ENCODE data around the gene PRCP. TPM values are rescaled to one million over a fixed set of nuclear protein-coding genes. Genes with fewer than 3 reads are reported as not detected.

PRCP gene
- total RNA-seq, 1 experiment from 2014 or later = 57.0 TPM

GRCh38 chr11:82892611-82893169 is 7.5 kb downstream of the PRCP start:
- CTCF ChIA-PET = no interaction called here
- intact Hi-C loops (cut with micrococcal nuclease; ENCODE audit: unreplicated experiment) (no loop called here), in situ Hi-C loops (cut with HindIII; ENCODE audit: low pct_unique_long_range_greater_than_20kb, low sequenced_read_pairs) (no loop called here)
- BruUV-seq (replicated peaks) = no TSS peak
- ATAC-seq = no peak; the same call in 1 of the 2 replicates
- H3K27me3 ChIP-seq (ENCODE audit: control insufficient read depth, insufficient read depth, low read length) = no peaks in the 10 kb centered on the region
- no peaks in the 10 kb centered on the region for H3K4me1 ChIP-seq (ENCODE audit: control insufficient read depth, insufficient read depth, low read length)
- POLR2A ChIA-PET = no interaction called here
- H3K27ac ChIP-seq (ENCODE audit: low read length) = no peak overlapping the region
- no peak for TF ChIP-seq CTCF (IDR thresholded peaks at IDR 0.05)
- TF ChIP-seq TCF7L2 (IDR thresholded peaks at IDR 0.05; ENCODE audit: low read depth, low read length) = no peak
- H3K4me3 ChIP-seq (ENCODE audit: low read depth in 2 of 2, low read length in 2 of 2) = no peak overlapping the region
- H3K9me3 ChIP-seq (ENCODE audit: control insufficient read depth, insufficient read depth, low read depth, low read length) = no peaks in the 10 kb centered on the region
- DNase-seq (ENCODE audit: low read depth, low spot score) = no peak
- no peaks in the 10 kb centered on the region for H3K36me3 ChIP-seq (ENCODE audit: control insufficient read depth, insufficient read depth, low read length)

GRCh38 chr11:82890936-82891335 is 9.3 kb downstream of the PRCP start:
- H3K4me1 ChIP-seq (ENCODE audit: control insufficient read depth, insufficient read depth, low read length) = no peaks in the 10 kb centered on the region
- no TSS peak for BruUV-seq (replicated peaks)
- intact Hi-C loops (cut with micrococcal nuclease; ENCODE audit: unreplicated experiment) (no loop called here), in situ Hi-C loops (cut with HindIII; ENCODE audit: low pct_unique_long_range_greater_than_20kb, low sequenced_read_pairs) (no loop called here)
- ATAC-seq (no peak), DNase-seq (ENCODE audit: low read depth, low spot score) (no peak)
- H3K9me3 ChIP-seq (ENCODE audit: control insufficient read depth, insufficient read depth, low read depth, low read length) = no peaks in the 10 kb centered on the region
- no peaks in the 10 kb centered on the region for H3K36me3 ChIP-seq (ENCODE audit: control insufficient read depth, insufficient read depth, low read length)
- no peak overlapping the region for H3K4me3 ChIP-seq (ENCODE audit: low read depth in 2 of 2, low read length in 2 of 2)
- H3K27me3 ChIP-seq (ENCODE audit: control insufficient read depth, insufficient read depth, low read length) = no peaks in the 10 kb centered on the region
- no peak overlapping the region for H3K27ac ChIP-seq (ENCODE audit: low read length)
- ChIA-PET CTCF (no interaction called here), POLR2A (no interaction called here)
- TF ChIP-seq REST (IDR thresholded peaks at IDR 0.05; ENCODE audit: insufficient read depth in 1 of 2, low read depth in 2 of 2, low read length in 1 of 2) (no peak), POLR2AphosphoS5 (IDR thresholded peaks at IDR 0.05; ENCODE audit: low read depth, low read length) (no peak), TCF7L2 (IDR thresholded peaks at IDR 0.05; ENCODE audit: low read depth, low read length) (no peak)

- in situ Hi-C loops (cut with HindIII; ENCODE audit: low pct_unique_long_range_greater_than_20kb, low sequenced_read_pairs) (no loop called here), intact Hi-C loops (cut with micrococcal nuclease; ENCODE audit: unreplicated experiment) (no loop called here)
- no peaks in the 10 kb centered on the region for H3K4me1 ChIP-seq (ENCODE audit: control insufficient read depth, insufficient read depth, low read length)
- H3K4me3 ChIP-seq (ENCODE audit: low read depth in 2 of 2, low read length in 2 of 2) = no peak overlapping the region
- no peaks in the 10 kb centered on the region for H3K36me3 ChIP-seq (ENCODE audit: control insufficient read depth, insufficient read depth, low read length)
- ChIA-PET POLR2A (no interaction called here), CTCF (no interaction called here)
- no peak for TF ChIP-seq REST (IDR thresholded peaks at IDR 0.05; ENCODE audit: insufficient read depth in 1 of 2, low read depth in 2 of 2, low read length in 1 of 2)
- TF ChIP-seq SIN3A (IDR thresholded peaks at IDR 0.05; ENCODE audit: borderline replicate concordance, insufficient read depth, low read depth, low read length) = no peak
- TF ChIP-seq CTCF (IDR thresholded peaks at IDR 0.05) = no peak
- TF ChIP-seq TCF7L2 (IDR thresholded peaks at IDR 0.05; ENCODE audit: low read depth, low read length) = no peak
- TF ChIP-seq POLR2AphosphoS5 (IDR thresholded peaks at IDR 0.05; ENCODE audit: low read depth, low read length) = no peak
- ATAC-seq (no peak), DNase-seq (ENCODE audit: low read depth, low spot score) (no peak)
- H3K27ac ChIP-seq (ENCODE audit: low read length) = no peak overlapping the region
- no peaks in the 10 kb centered on the region for H3K27me3 ChIP-seq (ENCODE audit: control insufficient read depth, insufficient read depth, low read length)
- BruUV-seq (replicated peaks) = no TSS peak
- H3K9me3 ChIP-seq (ENCODE audit: control insufficient read depth, insufficient read depth, low read depth, low read length) = no peaks in the 10 kb centered on the region
Measured at GRCh38 chr11:82890002-82890341, 10.3 kb downstream of the PRCP start.
